HG02943 (cell line): ENCODE data around the gene CACNB4.
"Not testable (repeated sequence)": the region's sequence is repeated elsewhere in the genome, so short reads cannot be mapped to it uniquely, and the experiment has no call there.

ENCODE experiments used
- ATAC-seq: cut with Tn5 transposase; IDR thresholded peaks from one replicate; pipeline ENCODE4 v1.9.1; 2021; ENCODE audit warnings: mild to moderate bottlenecking, low read depth, moderate library complexity; ENCODE audit not compliant: unreplicated experiment

Gene CACNB4

DNA sequence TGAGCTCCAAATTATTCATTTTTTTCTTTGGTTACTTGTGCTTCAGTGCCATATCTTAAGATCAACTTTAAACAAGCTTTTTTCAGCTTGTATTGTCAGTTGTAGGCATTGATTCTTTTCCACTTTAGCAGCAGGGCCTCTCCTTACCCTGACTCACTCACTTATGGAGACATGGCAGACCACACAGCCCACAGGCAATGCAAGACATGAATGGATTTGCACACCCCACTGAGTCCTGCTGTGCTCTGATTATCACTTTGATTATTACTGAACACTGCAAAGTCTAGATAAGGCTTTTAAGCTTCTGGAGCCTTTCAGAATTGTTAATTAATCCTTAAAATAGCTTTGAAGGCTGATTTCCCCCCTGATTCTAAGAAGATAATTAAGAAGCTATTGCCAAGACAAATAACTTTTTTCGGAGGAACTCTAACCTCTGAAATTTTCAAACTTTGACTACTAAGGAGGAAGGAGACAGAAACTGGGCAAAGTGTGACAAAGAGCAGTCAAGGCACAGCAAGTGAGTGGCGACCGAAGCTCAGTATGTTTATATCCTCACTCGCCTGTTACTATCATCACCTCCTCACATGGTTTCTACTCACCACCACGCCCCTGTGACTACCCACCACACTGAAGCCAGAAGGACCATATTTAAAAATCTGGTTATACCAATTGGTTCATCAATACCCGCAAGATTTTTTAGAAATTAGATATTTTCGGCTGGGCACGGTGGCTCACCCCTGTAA lies 43.3 kb downstream of the CACNB4 start:
- no peak for ATAC-seq

GRCh38 chr2:152054593-152054992 lies 44.3 kb downstream of the CACNB4 start:
- ATAC-seq = no peak

GRCh38 chr2:152051436-152051835 lies 47.4 kb downstream of the CACNB4 start:
- ATAC-seq = no peak

DNA sequence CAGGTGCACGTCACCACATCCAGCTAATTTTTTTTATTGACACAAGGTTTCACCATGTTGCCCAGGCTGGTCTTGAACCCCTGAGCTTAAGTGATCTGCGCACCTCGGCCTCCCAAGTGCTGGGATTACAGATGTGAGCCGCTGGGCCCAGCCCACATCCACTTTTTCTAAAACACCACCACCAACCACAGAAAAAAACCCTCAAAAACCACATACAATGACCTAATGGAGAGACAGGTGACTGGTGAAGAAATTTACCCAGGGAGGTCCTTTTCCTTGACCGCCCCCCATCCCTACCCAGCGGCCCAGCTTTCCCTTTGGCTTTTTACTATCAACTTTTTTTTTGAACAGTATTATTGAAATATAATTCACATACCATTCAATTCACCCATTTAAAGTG lies 47.9 kb downstream of the CACNB4 start:
- no peak for ATAC-seq

GRCh38 chr2:152050341-152050740 lies 48.5 kb downstream of the CACNB4 start:
- ATAC-seq = no peak

GRCh38 chr2:152049541-152049940 lies 49.3 kb downstream of the CACNB4 start:
- ATAC-seq = no peak

DNA sequence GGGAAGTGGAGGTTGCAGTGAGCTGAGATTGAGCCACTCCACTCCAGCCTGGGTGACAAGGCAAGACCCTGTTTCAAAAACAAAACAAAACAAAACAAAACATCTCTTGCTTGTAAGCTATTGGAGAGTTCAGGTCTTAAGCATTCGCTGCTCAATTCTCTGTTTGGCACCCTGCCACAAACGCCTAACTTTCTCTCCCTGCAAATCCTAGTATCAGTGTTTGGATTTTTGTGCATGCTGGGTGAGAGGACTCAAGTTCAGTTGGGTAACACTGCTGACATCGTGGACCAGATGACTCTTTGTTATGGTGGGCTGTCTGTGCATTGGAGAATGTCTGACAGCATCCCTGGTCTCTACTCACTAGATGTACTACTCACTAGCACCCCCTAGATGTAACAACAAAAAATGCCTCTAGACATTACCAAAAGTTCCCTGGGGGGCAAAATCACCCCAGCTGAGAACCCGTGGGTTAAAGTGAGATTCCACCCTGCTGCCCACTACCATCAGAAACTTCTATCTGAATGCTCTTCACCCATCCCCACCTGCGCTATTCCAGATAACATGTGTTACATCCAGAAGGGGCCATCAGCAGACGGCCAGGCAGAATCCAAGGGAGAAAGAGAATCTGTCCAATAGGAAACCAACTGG lies 50.9 kb downstream of the CACNB4 start:
- no peak for ATAC-seq

GRCh38 chr2:152046940-152047339 lies 51.9 kb downstream of the CACNB4 start:
- no peak for ATAC-seq

DNA sequence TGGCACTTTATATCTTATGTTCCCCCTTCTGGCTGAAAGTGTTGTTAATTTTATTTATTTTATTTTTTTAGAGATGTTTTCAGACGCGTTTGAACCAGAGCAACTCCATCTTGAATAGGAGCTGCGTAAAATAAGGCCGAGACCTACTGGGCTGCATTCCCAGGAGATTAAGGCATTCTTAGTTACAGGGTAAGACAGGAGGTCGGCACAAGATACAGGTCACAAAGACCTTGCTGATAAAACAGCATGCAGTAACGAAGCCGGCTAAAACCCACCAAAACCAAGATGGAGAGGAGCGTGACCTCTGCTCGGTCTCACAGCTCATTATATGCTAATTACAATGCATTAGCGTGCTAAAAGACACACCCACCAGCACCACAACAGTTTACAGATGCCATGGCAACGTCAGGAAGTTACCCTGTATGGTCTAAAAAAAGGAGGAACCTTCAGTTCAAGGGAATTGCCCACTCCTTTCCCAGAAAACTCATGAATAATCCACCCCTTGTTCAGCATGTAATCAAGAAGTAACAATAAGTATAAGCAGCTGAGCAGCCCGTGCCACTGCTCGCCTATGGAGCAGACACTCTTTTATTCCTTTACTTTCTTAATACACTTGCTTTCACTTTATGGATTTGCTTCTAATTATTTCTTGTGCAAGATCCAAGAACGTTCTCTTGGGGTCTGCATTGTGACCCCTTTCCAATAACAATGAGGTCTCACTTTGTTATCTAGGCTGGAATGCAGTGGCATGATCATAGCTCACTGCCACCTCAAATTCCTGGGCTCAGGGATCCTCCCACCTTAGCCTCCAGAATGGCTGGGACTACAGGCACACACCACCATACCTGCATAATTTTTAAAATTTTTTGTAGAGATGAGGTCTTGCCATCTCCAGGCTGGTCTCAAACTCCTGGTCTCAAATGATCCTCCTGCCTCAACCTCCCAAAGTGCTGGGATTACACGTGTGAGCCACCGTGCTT lies 55.9 kb downstream of the CACNB4 start:
- no peak for ATAC-seq

- no peak for ATAC-seq
Measured at GRCh38 chr2:152038441-152038958, 60.3 kb downstream of the CACNB4 start.

- no peak for ATAC-seq
Measured at GRCh38 chr2:152037743-152038435, 61.0 kb downstream of the CACNB4 start.

- ATAC-seq = no peak
Measured at GRCh38 chr2:152036611-152037469, 62.0 kb downstream of the CACNB4 start.

DNA sequence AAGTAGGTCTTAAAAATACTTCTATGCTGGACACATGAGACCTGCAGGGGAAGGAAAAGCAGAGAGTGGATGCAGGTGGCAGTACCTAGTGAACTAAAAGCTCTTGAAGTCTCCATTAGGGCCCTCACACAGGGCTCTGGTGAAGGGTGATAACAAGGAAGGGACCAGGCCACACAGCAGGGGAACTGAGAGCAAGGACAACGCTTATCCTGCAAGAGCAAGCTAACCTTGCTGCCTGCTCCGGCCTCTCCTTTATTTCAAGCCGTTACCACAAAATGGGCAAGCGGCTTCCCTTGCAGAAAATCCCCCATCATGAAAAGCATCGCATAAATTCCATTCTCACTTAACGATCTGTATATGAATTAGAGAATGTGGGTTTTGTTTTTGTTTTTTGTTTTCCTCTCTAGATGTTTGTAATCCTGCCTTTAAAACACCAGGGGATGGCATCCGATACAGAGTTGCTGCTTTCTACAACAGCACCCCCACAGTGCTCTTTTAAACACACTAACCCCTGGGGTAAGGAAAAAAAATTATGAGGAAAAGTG lies 64.5 kb downstream of the CACNB4 start:
- no peak for ATAC-seq

DNA sequence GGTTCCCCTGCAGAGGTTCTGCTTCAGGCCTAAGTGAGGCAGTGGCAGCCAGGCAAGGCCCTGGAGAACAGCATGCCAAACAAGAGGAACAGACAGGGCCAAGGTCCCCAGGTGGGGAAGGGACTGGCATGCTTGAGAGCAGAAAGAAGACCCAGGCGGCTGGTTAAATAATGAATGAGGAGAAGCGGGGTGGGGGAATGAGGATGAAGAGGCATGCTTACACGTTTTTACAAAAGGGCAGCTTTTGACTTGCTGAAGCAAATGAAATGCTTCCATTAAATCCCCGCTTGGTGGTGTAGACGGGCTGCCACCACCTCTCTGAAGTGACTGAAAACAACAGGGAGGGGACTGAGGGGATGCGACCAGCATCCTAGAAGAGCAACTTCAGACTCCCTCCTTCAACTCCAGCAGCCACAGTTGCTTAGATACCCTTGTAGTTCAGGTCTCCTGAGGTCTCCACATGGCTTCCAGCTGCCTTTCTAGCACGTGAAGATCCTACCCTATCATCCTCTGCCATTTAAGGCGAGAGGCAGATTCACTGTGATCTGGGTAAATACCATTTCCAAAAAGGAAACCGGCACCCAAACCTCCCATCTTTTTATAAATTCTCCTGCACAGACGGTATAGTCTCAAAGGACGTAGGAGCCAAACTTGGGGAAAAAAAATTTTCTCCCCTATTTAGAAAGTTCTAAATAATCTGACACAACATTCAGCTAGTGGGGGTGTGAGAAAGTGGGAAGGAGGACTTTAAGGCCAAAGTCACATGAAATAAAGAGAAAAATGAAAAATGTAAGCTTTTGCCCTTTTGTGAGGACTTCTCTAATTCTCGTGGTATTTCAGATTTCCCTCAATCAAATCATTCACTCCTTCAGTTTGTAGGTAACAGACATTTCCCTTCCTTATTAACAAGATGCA lies 65.6 kb downstream of the CACNB4 start:
- ATAC-seq = no peak

- ATAC-seq = no peak
Measured at GRCh38 chr2:152031747-152032306, 67.0 kb downstream of the CACNB4 start.

DNA sequence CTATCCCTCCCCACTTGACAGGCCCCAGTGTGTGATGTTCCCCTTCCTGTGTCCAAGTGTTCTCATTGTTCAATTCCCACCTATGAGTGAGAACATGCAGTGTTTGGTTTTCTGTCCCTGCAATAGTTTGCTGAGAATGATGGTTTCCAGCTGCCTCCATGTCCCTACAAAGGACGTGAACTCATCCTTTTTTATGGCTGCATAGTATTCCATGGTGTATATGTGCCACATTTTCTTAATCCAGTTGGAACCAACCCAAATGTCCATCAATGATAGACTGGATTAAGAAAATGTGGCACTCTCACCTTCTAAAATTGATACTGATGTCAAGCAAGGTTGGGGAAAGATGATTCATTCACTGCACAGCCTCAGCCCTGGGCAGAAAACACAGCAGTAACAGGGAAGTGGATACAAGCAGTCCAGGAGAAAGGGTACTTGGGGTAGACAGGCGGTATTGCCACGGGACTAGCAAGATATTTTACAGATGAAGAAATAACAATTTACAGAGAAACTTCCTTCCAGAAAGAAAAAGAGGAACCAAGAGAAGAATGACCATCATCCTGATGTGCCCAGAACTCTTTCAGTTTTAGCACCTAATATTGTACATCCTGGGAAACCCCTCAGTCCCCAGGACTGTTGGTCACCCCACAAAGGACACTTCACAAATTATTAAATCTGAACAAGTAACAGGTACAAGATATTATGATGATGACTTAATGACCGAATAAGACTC lies 68.1 kb downstream of the CACNB4 start:
- ATAC-seq = not testable (repeated sequence)
